Naive thymus-derived CD4-positive, alpha-beta T cell (primary cell): ENCODE results near the gene KDM3B. TPM values are rescaled to one million over a fixed set of nuclear protein-coding genes. Genes with fewer than 3 reads are reported as not detected.
A peak's percentile ranks its signal among the peaks of the same experiment; 100 is the strongest.

Experiments used
- ATAC-seq: fragments of 150-1000 bp; cut with Tn5 transposase; 2 replicates; pipeline ENCODE4 v1.10.0; 2021; ENCODE audit warnings: mild to moderate bottlenecking, moderate library complexity
- CTCF ChIA-PET: fragments of 350-600 bp; sonication (Branson Sonifier 250); formaldehyde crosslinking; loops from one replicate; lab custom pipeline; 2021; ENCODE audit warnings: antibody characterized with exemption; lab: Charles Lee
- POLR2A ChIA-PET: fragments of 350-600 bp; sonication (Branson Sonifier 250); formaldehyde crosslinking; loops from one replicate; lab custom pipeline; 2021; ENCODE audit warnings: antibody characterized with exemption, inconsistent platforms; lab: Charles Lee
- DNase-seq, 9 donors: peaks; one replicate each; pipeline versions ENCODE4 v3.0.0 to v3.0.0-alpha.2; 2020 to 2022; ENCODE audit warnings: mixed read lengths in 1 of 9
- H3K27ac ChIP-seq: one replicate; pipeline ENCODE4 v1.7.0; 2013; ENCODE audit warnings: mild to moderate bottlenecking, low read depth, low read length, moderate library complexity
- H3K27me3 ChIP-seq, 2 donors: one replicate each; pipeline ENCODE4 v1.7.0; 2013; ENCODE audit warnings: low read length in 2 of 2, mild to moderate bottlenecking in 2 of 2, moderate library complexity in 2 of 2; ENCODE audit not compliant: control insufficient read depth in 2 of 2, insufficient read depth in 2 of 2
- H3K36me3 ChIP-seq, 3 experiments: 1 replicate in 2 of 3; 2 replicates in 1 of 3; pipeline ENCODE4 v1.7.0; 2013; ENCODE audit warnings: low read length in 3 of 3, mild to moderate bottlenecking in 3 of 3, moderate library complexity in 1 of 3; ENCODE audit not compliant: insufficient read depth in 3 of 3, control insufficient read depth in 2 of 3
- H3K4me1 ChIP-seq, 2 donors: one replicate each; pipeline ENCODE4 v1.7.0; 2013; ENCODE audit warnings: low read length in 2 of 2, mild to moderate bottlenecking in 2 of 2, moderate library complexity in 1 of 2; ENCODE audit not compliant: control insufficient read depth in 2 of 2, insufficient read depth in 2 of 2
- H3K4me3 ChIP-seq: 2 replicates; pipeline ENCODE4 v1.7.0; 2013; ENCODE audit warnings: mild to moderate bottlenecking, low read length
- H3K9me3 ChIP-seq, 3 experiments: 1 replicate in 2 of 3; 2 replicates in 1 of 3; pipeline ENCODE4 v1.7.0; 2013; ENCODE audit warnings: low read length in 3 of 3; ENCODE audit not compliant: control insufficient read depth in 2 of 3
- H3K27ac Mint-ChIP-seq, 9 donors: one replicate each; pipeline ENCODE4 v1.8.0; 2020 to 2022; ENCODE audit warnings: mixed read lengths in 9 of 9, mild to moderate bottlenecking in 8 of 9, moderate library complexity in 5 of 9, inconsistent platforms in 2 of 9
- H3K27me3 Mint-ChIP-seq, 5 donors: one replicate each; pipeline ENCODE4 v1.8.0; 2021 to 2022; ENCODE audit warnings: mixed read lengths in 5 of 5, mild to moderate bottlenecking in 1 of 5
- H3K36me3 Mint-ChIP-seq, 5 donors: one replicate each; pipeline ENCODE4 v1.8.0; 2020 to 2022; ENCODE audit warnings: mixed read lengths in 5 of 5, mild to moderate bottlenecking in 3 of 5, inconsistent platforms in 1 of 5
- H3K4me1 Mint-ChIP-seq, 7 donors: one replicate each; pipeline ENCODE4 v1.8.0; 2020 to 2022; ENCODE audit warnings: mixed read lengths in 7 of 7, mild to moderate bottlenecking in 3 of 7, inconsistent platforms in 1 of 7
- H3K4me3 Mint-ChIP-seq, 10 donors: one replicate each; pipeline ENCODE4 v1.8.0; 2020 to 2022; ENCODE audit warnings: mild to moderate bottlenecking in 10 of 10, mixed read lengths in 10 of 10, moderate library complexity in 6 of 10, inconsistent platforms in 2 of 10
- H3K9me3 Mint-ChIP-seq, 11 donors: one replicate each; pipeline ENCODE4 v1.8.0; 2020 to 2022; ENCODE audit warnings: mixed read lengths in 11 of 11, mild to moderate bottlenecking in 4 of 11, inconsistent platforms in 1 of 11, moderate library complexity in 1 of 11
- intact Hi-C, 2 donors: fragments of 100-400 bp; cut with micrococcal nuclease; formaldehyde crosslinking; loops; one replicate each; pipeline ENCODE4 v1.15.1; 2023
- polyA plus RNA-seq, 2 donors: library from polyadenylated mRNA; unstranded; fragments of 300-500 nt; fragmentation: Illumina TruSeq; gene quantifications; one replicate each; pipeline ENCODE4 v1.2.3, GENCODE V29; 2021
- total RNA-seq, 6 experiments: library from RNA in 5 of 6; stranded (reverse) in 5 of 6; gene quantifications; 1 replicate in 5 of 6; 2 replicates in 1 of 6; pipeline ENCODE4 v1.2.3 and lab custom pipeline; 2021 to 2026

KDM3B gene
- total and polyA plus RNA-seq, 7 experiments from 2014 or later = 12.8 to 90.2 (median 80.5) TPM

GRCh38 chr5:138445547-138446271, 93.2 kb downstream of the KDM3B start:
- no peak for ATAC-seq
- Histone ChIP-seq H3K9me3 (no peaks in the 10 kb centered on the region), H3K4me1 (peaks cover 7% of the 10 kb centered on the region in 2 donors), H3K27ac (no peak overlapping the region), H3K27me3 (no peaks in the 10 kb centered on the region), H3K4me3 (no peak overlapping the region), H3K36me3 (no peaks in the 10 kb centered on the region)
- intact Hi-C loops = no loop called here
- ChIA-PET POLR2A (no interaction called here), CTCF (interaction anchor here (6.6 kb wide), 1 partner anchor 57 kb away, joined by 91 read pairs; no protein-coding TSS in a partner anchor)
- Mint-ChIP-seq H3K27ac (no peak overlapping the region), H3K4me3 (no peak overlapping the region), H3K4me1 (peaks cover 0 to 7% (median 5%) of the 10 kb centered on the region in 7 donors), H3K9me3 (no peaks in the 10 kb centered on the region), H3K27me3 (peaks cover 0 to 3% (median 0%) of the 10 kb centered on the region in 5 donors), H3K36me3 (no peaks in the 10 kb centered on the region)
- DNase-seq = no peak

- Histone ChIP-seq H3K4me1 (peaks cover 7% of the 10 kb centered on the region in 2 donors), H3K27me3 (no peaks in the 10 kb centered on the region), H3K27ac (no peak overlapping the region), H3K36me3 (no peaks in the 10 kb centered on the region), H3K9me3 (no peaks in the 10 kb centered on the region), H3K4me3 (no peak overlapping the region)
- DNase-seq (no peak), ATAC-seq (no peak)
- intact Hi-C loops = no loop called here
- ChIA-PET POLR2A (interaction anchor here (2.1 kb wide), 1 partner anchor 17 kb away, joined by 8 read pairs; the partner anchor contains the start of gene EGR1), CTCF (interaction anchor here (0.6 to 6.6 kb wide), 8 partner anchors 10 to 96 kb away, joined by 3 to 91 read pairs (median 4); partner anchors contain the start of genes EGR1, KDM3B and REEP2)
- H3K4me1 Mint-ChIP-seq = peaks cover 0 to 9% (median 6%) of the 10 kb centered on the region in 7 donors
- peaks cover 0 to 3% (median 0%) of the 10 kb centered on the region in 5 donors for H3K27me3 Mint-ChIP-seq
- peak overlapping the region in 1 of 9 donors; percentile 46 for H3K27ac Mint-ChIP-seq
- no peaks in the 10 kb centered on the region for H3K36me3 Mint-ChIP-seq
- no peak overlapping the region for H3K4me3 Mint-ChIP-seq
- H3K9me3 Mint-ChIP-seq = no peaks in the 10 kb centered on the region
Measured at GRCh38 chr5:138448070-138448469, 95.6 kb downstream of the KDM3B start.

- Histone ChIP-seq H3K4me1 (peaks cover 7% of the 10 kb centered on the region in 2 donors), H3K4me3 (no peak overlapping the region), H3K27ac (no peak overlapping the region), H3K9me3 (no peaks in the 10 kb centered on the region), H3K36me3 (no peaks in the 10 kb centered on the region), H3K27me3 (no peaks in the 10 kb centered on the region)
- Mint-ChIP-seq H3K36me3 (no peaks in the 10 kb centered on the region), H3K4me3 (no peak overlapping the region), H3K9me3 (no peaks in the 10 kb centered on the region), H3K4me1 (peaks cover 0 to 9% (median 6%) of the 10 kb centered on the region in 7 donors), H3K27me3 (peaks cover 0 to 3% (median 0%) of the 10 kb centered on the region in 5 donors), H3K27ac (peak overlapping the region in 1 of 9 donors; percentile 46)
- intact Hi-C loops = no loop called here
- ATAC-seq (no peak), DNase-seq (no peak)
- CTCF ChIA-PET = interaction anchor here (0.6 to 6.6 kb wide), 17 partner anchors 10 to 124 kb away, joined by 3 to 91 read pairs (median 5); partner anchors contain the start of genes EGR1, ETF1, KDM3B and REEP2
- POLR2A ChIA-PET = interaction anchor here (1.4 to 2.1 kb wide), 3 partner anchors 11 to 55 kb away, joined by 5 to 8 read pairs (median 6); partner anchors contain the start of gene EGR1
Measured at GRCh38 chr5:138448481-138449398, 96.3 kb downstream of the KDM3B start.

- Histone ChIP-seq H3K27me3 (no peaks in the 10 kb centered on the region), H3K9me3 (no peaks in the 10 kb centered on the region), H3K4me3 (no peak overlapping the region), H3K4me1 (peaks cover 7% of the 10 kb centered on the region in 2 donors), H3K27ac (no peak overlapping the region), H3K36me3 (no peaks in the 10 kb centered on the region)
- peak; percentile 91 for ATAC-seq
- peak overlapping the region in 4 of 10 donors; percentile 33 to 54 (median 46) for H3K4me3 Mint-ChIP-seq
- no peak overlapping the region for H3K27ac Mint-ChIP-seq
- peaks cover 0 to 3% (median 0%) of the 10 kb centered on the region in 5 donors for H3K27me3 Mint-ChIP-seq
- peaks cover 0 to 9% (median 6%) of the 10 kb centered on the region in 7 donors for H3K4me1 Mint-ChIP-seq
- no peaks in the 10 kb centered on the region for H3K9me3 Mint-ChIP-seq
- peak; percentile 24 to 89 (median 60) for DNase-seq
- POLR2A ChIA-PET = interaction anchor here (0.6 to 2.1 kb wide), 7 partner anchors 10 to 1149 kb away, joined by 3 to 9 read pairs (median 5); partner anchors contain the start of gene EGR1
- no peaks in the 10 kb centered on the region for H3K36me3 Mint-ChIP-seq
- CTCF ChIA-PET = interaction anchor here (0.6 to 6.6 kb wide), 18 partner anchors 11 to 206 kb away, joined by 3 to 91 read pairs (median 6); partner anchors contain the start of genes EGR1, ETF1 and KDM3B
- intact Hi-C loops = loop anchor here (1.0 to 2.0 kb wide), 5 partner anchors 10 to 813 kb away; no protein-coding TSS in a partner anchor
Measured at GRCh38 chr5:138449501-138450239, 97.2 kb downstream of the KDM3B start.

GRCh38 chr5:138450971-138451370, 98.5 kb downstream of the KDM3B start:
- H3K4me3 Mint-ChIP-seq = no peak overlapping the region
- no peaks in the 10 kb centered on the region for H3K36me3 Mint-ChIP-seq
- Histone ChIP-seq H3K4me1 (peaks cover 7% of the 10 kb centered on the region in 2 donors), H3K4me3 (no peak overlapping the region), H3K36me3 (no peaks in the 10 kb centered on the region), H3K27ac (no peak overlapping the region), H3K9me3 (no peaks in the 10 kb centered on the region), H3K27me3 (no peaks in the 10 kb centered on the region)
- no peak overlapping the region for H3K27ac Mint-ChIP-seq
- H3K27me3 Mint-ChIP-seq = peaks cover 0 to 3% (median 0%) of the 10 kb centered on the region in 5 donors
- CTCF ChIA-PET = interaction anchor here (0.6 to 6.6 kb wide), 5 partner anchors 10 to 495 kb away, joined by 3 to 91 read pairs (median 8); partner anchors contain the start of gene EGR1
- peaks cover 0 to 9% (median 6%) of the 10 kb centered on the region in 7 donors for H3K4me1 Mint-ChIP-seq
- POLR2A ChIA-PET = interaction anchor here (0.6 to 1.9 kb wide), 4 partner anchors 14 to 1676 kb away, joined by 3 to 9 read pairs (median 4); partner anchors contain the start of gene EGR1
- intact Hi-C loops = loop anchor here (1.0 to 2.0 kb wide), 5 partner anchors 8 to 812 kb away; no protein-coding TSS in a partner anchor
- no peaks in the 10 kb centered on the region for H3K9me3 Mint-ChIP-seq
- DNase-seq (no peak), ATAC-seq (no peak)
